OCI-LY3 (cell line): ENCODE measurements around the gene UCN2.
"Not testable (repeated sequence)": the region's sequence is repeated elsewhere in the genome, so short reads cannot be mapped to it uniquely, and the experiment has no call there.

Experiments
- H2AFZ ChIP-seq: fragments of 200-600, 300-600 bp; shearing (Covaris generic); 2 replicates; pipeline ENCODE4 v1.6.0; 2014; ENCODE audit warnings: antibody characterized with exemption, low read depth, low read length
- H3K27ac ChIP-seq: fragments of 200-600, 300-600 bp; sonication (generic); 2 replicates; pipeline ENCODE4 v1.5.1; 2014; ENCODE audit warnings: mild to moderate bottlenecking, low read length, moderate library complexity, mixed read lengths
- H3K27me3 ChIP-seq: fragments of 200-600, 300-600 bp; sonication (generic); 2 replicates; pipeline ENCODE4 v1.6.1; 2014; ENCODE audit warnings: low read depth, low read length, mixed read lengths
- H3K36me3 ChIP-seq: fragments of 200-600, 300-600 bp; sonication (generic); replicated peaks from 2 replicates; pipeline ENCODE3; 2014; ENCODE audit warnings: low read depth, low read length, mixed read lengths
- H3K4me1 ChIP-seq: fragments of 300-600, 200-600 bp; sonication (generic); 2 replicates; pipeline ENCODE4 v1.6.1; 2014; ENCODE audit warnings: low read length, mixed read lengths
- H3K4me2 ChIP-seq: fragments of 200-600, 300-600 bp; sonication (generic); 2 replicates; pipeline ENCODE4 v1.6.1; 2014; ENCODE audit warnings: low read length, mixed read lengths
- H3K4me3 ChIP-seq: fragments of 300-600, 200-600 bp; sonication (generic); 2 replicates; pipeline ENCODE4 v1.5.1; 2014; ENCODE audit warnings: antibody characterized with exemption, mild to moderate bottlenecking, low read length, moderate library complexity
- H3K79me2 ChIP-seq: fragments of 300-600, 200-600 bp; shearing (Covaris generic); 2 replicates; pipeline ENCODE4 v1.6.1; 2014; ENCODE audit warnings: mild to moderate bottlenecking, low read length, mixed read lengths
- H3K9ac ChIP-seq: fragments of 300-600, 200-600 bp; shearing (Covaris generic); 2 replicates; pipeline ENCODE4 v1.6.0; 2014; ENCODE audit warnings: mild to moderate bottlenecking, low read length, moderate library complexity
- H3K9me3 ChIP-seq: fragments of 200-600, 300-600 bp; shearing (Covaris generic); 2 replicates; pipeline ENCODE4 v1.6.1; 2014; ENCODE audit warnings: low read length, mixed read lengths; ENCODE audit not compliant: insufficient read depth
- H4K20me1 ChIP-seq: fragments of 200-600, 300-600 bp; sonication (generic); 2 replicates; pipeline ENCODE4 v1.6.1; 2016; ENCODE audit warnings: low read length, mixed read lengths; ENCODE audit not compliant: insufficient read depth
- EZH2phosphoT487 ChIP-seq: fragments of 200-600 bp; shearing (Covaris generic); IDR thresholded peaks from 2 replicates; pipeline ENCODE4 v1.6.1; 2018; ENCODE audit warnings: antibody characterized with exemption, mixed run types, low read depth
- TF ChIP-seq, protein P1 (sequence below): fragments of 200-600, 300-600 bp; sonication (generic); IDR thresholded peaks from 2 replicates; pipeline ENCODE4 v1.5.1; 2014; ENCODE audit warnings: antibody characterized with exemption, low read length, low read depth

UCN2 gene

GRCh38 chr3:48535578-48535977, 28.0 kb downstream of the UCN2 start:
- Histone ChIP-seq H4K20me1 (peaks cover 15% of the 10 kb centered on the region; the same call in 1 of the 2 replicates), H3K9ac (no peak overlapping the region), H3K9me3 (no peaks in the 10 kb centered on the region), H3K36me3 (peaks cover 70% of the 10 kb centered on the region), H2AFZ (no peak overlapping the region), H3K79me2 (no peaks in the 10 kb centered on the region), H3K27ac (no peak overlapping the region), H3K4me2 (no peak overlapping the region), H3K27me3 (no peaks in the 10 kb centered on the region), H3K4me3 (no peak overlapping the region), H3K4me1 (no peaks in the 10 kb centered on the region)
- TF ChIP-seq, protein P1, sequence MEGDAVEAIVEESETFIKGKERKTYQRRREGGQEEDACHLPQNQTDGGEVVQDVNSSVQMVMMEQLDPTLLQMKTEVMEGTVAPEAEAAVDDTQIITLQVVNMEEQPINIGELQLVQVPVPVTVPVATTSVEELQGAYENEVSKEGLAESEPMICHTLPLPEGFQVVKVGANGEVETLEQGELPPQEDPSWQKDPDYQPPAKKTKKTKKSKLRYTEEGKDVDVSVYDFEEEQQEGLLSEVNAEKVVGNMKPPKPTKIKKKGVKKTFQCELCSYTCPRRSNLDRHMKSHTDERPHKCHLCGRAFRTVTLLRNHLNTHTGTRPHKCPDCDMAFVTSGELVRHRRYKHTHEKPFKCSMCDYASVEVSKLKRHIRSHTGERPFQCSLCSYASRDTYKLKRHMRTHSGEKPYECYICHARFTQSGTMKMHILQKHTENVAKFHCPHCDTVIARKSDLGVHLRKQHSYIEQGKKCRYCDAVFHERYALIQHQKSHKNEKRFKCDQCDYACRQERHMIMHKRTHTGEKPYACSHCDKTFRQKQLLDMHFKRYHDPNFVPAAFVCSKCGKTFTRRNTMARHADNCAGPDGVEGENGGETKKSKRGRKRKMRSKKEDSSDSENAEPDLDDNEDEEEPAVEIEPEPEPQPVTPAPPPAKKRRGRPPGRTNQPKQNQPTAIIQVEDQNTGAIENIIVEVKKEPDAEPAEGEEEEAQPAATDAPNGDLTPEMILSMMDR = no peak
- TF ChIP-seq EZH2phosphoT487 = no peak

- H3K79me2 ChIP-seq = no peaks in the 10 kb centered on the region
- H3K9me3 ChIP-seq = no peaks in the 10 kb centered on the region
- H3K4me2 ChIP-seq = no peak overlapping the region
- H3K9ac ChIP-seq = no peak overlapping the region
- no peaks in the 10 kb centered on the region for H3K27me3 ChIP-seq
- H3K27ac ChIP-seq = no peak overlapping the region
- peaks cover under 1% of the 10 kb centered on the region; the same call in 1 of the 2 replicates for H4K20me1 ChIP-seq
- TF ChIP-seq EZH2phosphoT487 = no peak
- TF ChIP-seq, protein P1 = no peak
- peaks cover 62% of the 10 kb centered on the region for H3K36me3 ChIP-seq
- H3K4me1 ChIP-seq = no peaks in the 10 kb centered on the region
- H3K4me3 ChIP-seq = no peak overlapping the region
- no peak overlapping the region for H2AFZ ChIP-seq
Observed at GRCh38 chr3:48532977-48533337, 30.6 kb downstream of the UCN2 start.

- peaks cover 62% of the 10 kb centered on the region for H3K36me3 ChIP-seq
Observed at GRCh38 chr3:48532271-48532976, 31.2 kb downstream of the UCN2 start.

DNA sequence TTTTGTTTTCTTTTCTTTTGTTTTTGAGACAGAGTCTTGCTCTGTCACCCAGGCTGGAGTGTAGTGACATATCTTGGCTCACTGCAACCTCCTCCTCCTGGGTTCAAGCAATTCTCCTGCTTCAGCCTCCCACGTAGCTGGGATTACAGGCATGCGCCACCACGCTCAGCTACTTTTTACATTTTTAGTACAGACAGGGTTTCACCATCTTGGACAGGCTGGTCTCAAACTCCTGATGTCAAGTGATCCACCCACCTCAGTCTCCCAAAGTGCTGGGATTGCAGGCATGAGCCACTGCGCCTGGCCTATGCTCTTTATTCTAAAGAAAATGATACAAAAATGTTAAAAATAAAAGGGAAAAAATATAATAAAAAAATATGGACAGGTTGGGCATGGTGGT, 32.9 kb downstream of the UCN2 start:
- not testable (repeated sequence) for H3K79me2 ChIP-seq, H3K27ac ChIP-seq, H3K9ac ChIP-seq, H3K4me2 ChIP-seq, H3K27me3 ChIP-seq, H2AFZ ChIP-seq, H3K9me3 ChIP-seq, H4K20me1 ChIP-seq, H3K4me1 ChIP-seq, H3K4me3 ChIP-seq
- peaks cover 58% of the 10 kb centered on the region for H3K36me3 ChIP-seq

More at GRCh38 chr3:48532271-48532976, 31.2 kb downstream of the UCN2 start:
- Histone ChIP-seq H3K27ac (no peak overlapping the region), H3K9me3 (no peaks in the 10 kb centered on the region), H3K4me1 (no peaks in the 10 kb centered on the region), H3K4me3 (no peak overlapping the region), H4K20me1 (no peaks in the 10 kb centered on the region; the same call in 1 of the 2 replicates), H3K79me2 (no peaks in the 10 kb centered on the region), H3K4me2 (no peak overlapping the region), H2AFZ (no peak overlapping the region), H3K9ac (no peak overlapping the region), H3K27me3 (no peaks in the 10 kb centered on the region)
- TF ChIP-seq EZH2phosphoT487 = no peak
- TF ChIP-seq, protein P1 = no peak
